Kidney epithelial cell (primary cell): ENCODE measurements around the gene TEX35. TPM values are rescaled to one million over a fixed set of nuclear protein-coding genes. Genes with fewer than 3 reads are reported as not detected.

Source experiments
- DNase-seq: peaks from one replicate; pipeline ENCODE4 v3.0.0-alpha.2; 2010; ENCODE audit warnings: low read depth
- H3K27me3 ChIP-seq: 2 replicates; pipeline ENCODE4 v1.6.0; 2011; ENCODE audit warnings: low read length; ENCODE audit not compliant: control insufficient read depth, insufficient read depth
- H3K36me3 ChIP-seq: 2 replicates; pipeline ENCODE4 v1.5.1; 2011; ENCODE audit warnings: low read length; ENCODE audit not compliant: control insufficient read depth, insufficient read depth
- H3K4me3 ChIP-seq: 2 replicates; pipeline ENCODE4 v1.5.1; 2011; ENCODE audit warnings: low read depth, mild to moderate bottlenecking, control low read depth, low read length
- total RNA-seq: library from RNA; depleted of rRNA; stranded (reverse); fragments of >200 nt; gene quantifications from 2 replicates; pipeline ENCODE4 v1.2.3, GENCODE V29; 2015
- TF ChIP-seq, protein P1 (sequence below): IDR thresholded peaks from 2 replicates; pipeline ENCODE4 v1.5.1; 2011; ENCODE audit warnings: mild to moderate bottlenecking, moderate library complexity, low read length, control low read depth, inconsistent platforms; ENCODE audit not compliant: insufficient read depth, poor library complexity, severe bottlenecking

TEX35 gene
- total RNA-seq, 1 donor from 2014 or later, result not detected

DNA sequence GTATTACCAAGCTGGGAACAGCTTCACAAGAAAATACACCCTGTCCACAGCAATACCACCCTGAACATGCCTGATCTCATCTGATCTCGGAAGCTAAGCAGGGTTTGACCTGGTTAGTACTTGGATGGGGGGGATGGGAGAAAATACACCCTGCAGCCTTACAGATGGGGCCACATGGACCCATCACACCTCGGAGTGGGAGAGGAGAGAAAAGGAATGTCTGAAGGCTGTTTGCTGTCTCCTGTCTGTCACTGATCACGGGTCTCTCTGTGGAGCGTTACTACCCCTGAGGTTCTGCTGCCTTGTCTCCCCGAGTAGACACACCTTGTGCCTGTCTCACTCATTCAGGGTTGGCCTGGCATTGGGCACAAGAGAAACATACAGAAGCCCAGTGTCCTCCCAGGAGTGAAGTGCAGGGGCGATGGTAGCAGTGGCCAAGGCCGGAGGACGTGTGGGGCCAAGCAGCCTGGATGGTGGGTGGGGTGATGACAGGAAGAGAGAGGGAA lies 48.0 kb downstream of the TEX35 start:
- H3K4me3 ChIP-seq, result no peak overlapping the region
- no peak for DNase-seq
- H3K27me3 ChIP-seq, result no peaks in the 10 kb centered on the region
- H3K36me3 ChIP-seq, result no peaks in the 10 kb centered on the region
- TF ChIP-seq, protein P1, sequence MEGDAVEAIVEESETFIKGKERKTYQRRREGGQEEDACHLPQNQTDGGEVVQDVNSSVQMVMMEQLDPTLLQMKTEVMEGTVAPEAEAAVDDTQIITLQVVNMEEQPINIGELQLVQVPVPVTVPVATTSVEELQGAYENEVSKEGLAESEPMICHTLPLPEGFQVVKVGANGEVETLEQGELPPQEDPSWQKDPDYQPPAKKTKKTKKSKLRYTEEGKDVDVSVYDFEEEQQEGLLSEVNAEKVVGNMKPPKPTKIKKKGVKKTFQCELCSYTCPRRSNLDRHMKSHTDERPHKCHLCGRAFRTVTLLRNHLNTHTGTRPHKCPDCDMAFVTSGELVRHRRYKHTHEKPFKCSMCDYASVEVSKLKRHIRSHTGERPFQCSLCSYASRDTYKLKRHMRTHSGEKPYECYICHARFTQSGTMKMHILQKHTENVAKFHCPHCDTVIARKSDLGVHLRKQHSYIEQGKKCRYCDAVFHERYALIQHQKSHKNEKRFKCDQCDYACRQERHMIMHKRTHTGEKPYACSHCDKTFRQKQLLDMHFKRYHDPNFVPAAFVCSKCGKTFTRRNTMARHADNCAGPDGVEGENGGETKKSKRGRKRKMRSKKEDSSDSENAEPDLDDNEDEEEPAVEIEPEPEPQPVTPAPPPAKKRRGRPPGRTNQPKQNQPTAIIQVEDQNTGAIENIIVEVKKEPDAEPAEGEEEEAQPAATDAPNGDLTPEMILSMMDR, result no peak

DNA sequence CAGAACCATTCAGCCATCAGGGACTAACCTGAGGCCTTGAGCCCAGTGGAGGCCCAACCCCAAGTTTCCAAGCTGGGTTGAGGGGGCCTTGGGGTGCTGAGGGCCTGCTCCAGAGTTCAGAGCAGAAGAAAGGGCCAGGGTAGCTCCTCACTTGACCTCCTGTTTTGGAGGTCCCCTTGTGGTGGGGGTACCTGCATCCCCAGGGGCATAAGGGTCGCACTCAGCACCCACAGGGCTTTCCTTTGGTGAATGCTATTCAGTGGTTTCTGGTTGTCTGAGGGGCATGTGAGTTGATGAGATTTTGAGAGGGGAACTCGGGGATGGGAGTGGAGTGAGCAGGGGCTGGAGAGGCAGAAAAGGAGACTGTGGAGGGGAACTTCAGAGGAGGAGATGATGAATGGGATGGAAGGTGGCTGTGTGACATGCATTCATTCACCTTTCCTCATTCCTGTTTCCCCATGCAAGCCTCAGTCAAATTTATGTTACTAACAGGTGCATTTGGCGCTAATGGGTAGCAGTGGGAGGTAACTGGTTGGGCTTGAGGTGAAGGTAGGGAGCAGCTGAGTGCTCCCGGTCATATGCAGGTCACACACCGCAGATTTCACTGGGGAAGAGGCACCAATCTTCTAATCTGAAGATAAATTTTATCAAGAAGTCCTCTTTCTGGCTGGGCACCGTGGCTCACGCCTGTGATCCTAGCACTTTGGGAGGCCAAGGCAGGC lies 50.4 kb downstream of the TEX35 start:
- Histone ChIP-seq H3K4me3 (no peak overlapping the region), H3K36me3 (no peaks in the 10 kb centered on the region), H3K27me3 (no peaks in the 10 kb centered on the region)
- TF ChIP-seq, protein P1, result no peak
- no peak for DNase-seq

DNA sequence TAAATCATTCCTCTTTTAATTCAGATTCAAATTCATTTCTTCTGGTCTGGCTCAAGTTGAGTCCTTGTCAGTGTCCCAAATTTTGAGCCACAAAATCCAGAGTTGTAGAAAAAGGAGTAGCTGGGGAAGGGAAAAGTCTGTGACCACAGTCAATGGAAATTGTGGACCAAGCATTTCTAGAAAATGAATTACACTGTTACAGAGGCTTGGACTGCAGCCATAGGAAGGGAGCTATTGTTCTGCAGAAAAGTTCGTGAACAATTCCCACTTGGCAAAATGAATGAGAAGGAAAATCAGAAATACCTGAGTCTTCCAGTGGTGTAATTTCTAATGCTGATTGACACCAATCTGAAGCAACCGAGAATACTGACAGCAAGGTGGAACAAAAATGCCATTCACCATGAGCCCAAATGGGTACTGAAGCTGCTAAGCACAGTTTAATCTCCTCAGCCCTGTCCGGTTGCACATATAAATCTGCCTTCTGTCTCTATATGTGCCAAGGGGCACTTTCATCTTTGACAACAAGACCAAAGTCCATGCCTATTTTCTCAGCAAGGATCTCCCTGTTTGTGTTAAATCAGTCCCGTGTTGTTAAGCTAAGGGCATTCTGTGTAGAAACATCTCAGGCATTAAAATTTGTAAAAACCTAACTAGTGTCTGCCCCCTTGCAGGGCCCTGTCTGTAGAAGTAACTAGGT lies 51.3 kb downstream of the TEX35 start:
- H3K36me3 ChIP-seq, result no peaks in the 10 kb centered on the region
- H3K27me3 ChIP-seq, result no peaks in the 10 kb centered on the region
- TF ChIP-seq, protein P1, result no peak
- H3K4me3 ChIP-seq, result no peak overlapping the region
- DNase-seq, result no peak

DNA sequence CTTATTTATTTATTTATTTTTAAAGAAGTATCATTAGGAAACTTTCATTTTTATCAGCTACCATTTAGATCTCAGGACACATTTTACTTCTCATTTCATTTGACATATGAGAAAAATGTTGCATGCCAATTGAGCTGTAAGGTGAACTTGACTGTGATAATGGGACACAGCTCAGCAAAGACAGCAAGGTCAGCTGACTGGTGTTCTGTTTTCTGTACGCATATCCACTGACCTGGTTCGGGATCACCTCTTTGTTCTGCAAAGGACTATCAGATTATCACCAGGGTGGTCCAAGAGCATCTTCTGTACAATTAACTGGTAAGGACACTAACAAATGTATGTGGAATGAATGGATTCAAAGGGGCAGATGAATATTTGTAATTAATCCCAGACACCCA lies 51.9 kb downstream of the TEX35 start:
- Histone ChIP-seq H3K36me3 (no peaks in the 10 kb centered on the region), H3K27me3 (no peaks in the 10 kb centered on the region), H3K4me3 (no peak overlapping the region)
- DNase-seq, result no peak
- TF ChIP-seq, protein P1, result no peak

DNA sequence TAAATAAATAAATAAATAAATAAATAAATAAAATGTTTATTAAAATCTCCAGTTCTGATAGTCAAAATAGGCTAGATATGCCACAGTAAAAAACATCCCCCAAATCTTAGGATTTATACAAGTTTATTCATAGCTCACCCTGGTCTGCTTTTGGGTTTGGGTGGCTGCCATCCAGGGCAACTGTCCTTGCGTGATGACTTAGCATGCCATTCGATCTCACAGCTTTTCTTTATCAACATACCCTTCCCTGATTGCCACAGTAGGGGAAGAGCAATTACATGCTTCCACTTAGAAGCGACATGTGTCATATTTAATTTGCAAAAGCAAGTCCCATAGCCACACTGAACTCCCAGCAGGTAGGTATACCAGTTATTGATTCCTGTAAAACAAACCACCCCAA lies 52.7 kb downstream of the TEX35 start:
- no peak for DNase-seq
- TF ChIP-seq, protein P1, result no peak
- Histone ChIP-seq H3K27me3 (no peaks in the 10 kb centered on the region), H3K4me3 (no peak overlapping the region), H3K36me3 (no peaks in the 10 kb centered on the region)
